Measurements from ENCODE around the gene RALGAPA1. TPM values are rescaled to one million over a fixed set of nuclear protein-coding genes. Genes with fewer than 3 reads are reported as not detected.
"Not testable (repeated sequence)": the region's sequence is repeated elsewhere in the genome, so short reads cannot be mapped to it uniquely, and the experiment has no call there.

RALGAPA1 gene
- total and polyA plus RNA-seq, 4 donors = 64.9 to 189 (median 86.1) TPM

- no peaks in the 10 kb centered on the region for H3K9me3 ChIP-seq (ENCODE audit: control insufficient read depth, insufficient read depth, low read length)
- no peaks in the 10 kb centered on the region for H3K4me1 ChIP-seq (ENCODE audit: control insufficient read depth, insufficient read depth, low read length)
- H3K27me3 ChIP-seq (ENCODE audit: control insufficient read depth, insufficient read depth, low read length) = no peaks in the 10 kb centered on the region
- no peaks in the 10 kb centered on the region for H3K36me3 ChIP-seq (ENCODE audit: control insufficient read depth, insufficient read depth, low read length)
- no peak overlapping the region for H3K27ac ChIP-seq (ENCODE audit: low read depth, low read length)
- H3K4me3 ChIP-seq (ENCODE audit: low read depth, low read length) = peak overlapping the region; percentile 78
- WGBS (ENCODE audit: insufficient coverage) = 77% methylated on average over 3 of the region's 8 CpGs
- DNase-seq (ENCODE audit: low read depth in 4 of 6, low spot score in 6 of 6) = peak in 1 of 6 donors; percentile 45
Measured at GRCh38 chr14:35807131-35807961, 1.7 kb downstream of the RALGAPA1 start.

GRCh38 chr14:35806006-35806907 is 2.8 kb downstream of the RALGAPA1 start:
- DNase-seq (ENCODE audit: low read depth in 4 of 6, low spot score in 6 of 6) = no peak
- no peaks in the 10 kb centered on the region for H3K27me3 ChIP-seq (ENCODE audit: control insufficient read depth, insufficient read depth, low read length)
- H3K27ac ChIP-seq (ENCODE audit: low read depth, low read length) = no peak overlapping the region
- no peaks in the 10 kb centered on the region for H3K4me1 ChIP-seq (ENCODE audit: control insufficient read depth, insufficient read depth, low read length)
- no peak overlapping the region for H3K4me3 ChIP-seq (ENCODE audit: low read depth, low read length)
- H3K36me3 ChIP-seq (ENCODE audit: control insufficient read depth, insufficient read depth, low read length) = no peaks in the 10 kb centered on the region
- WGBS (ENCODE audit: insufficient coverage) = 100% methylated on average over 1 of the region's 2 CpGs
- no peaks in the 10 kb centered on the region for H3K9me3 ChIP-seq (ENCODE audit: control insufficient read depth, insufficient read depth, low read length)

DNA sequence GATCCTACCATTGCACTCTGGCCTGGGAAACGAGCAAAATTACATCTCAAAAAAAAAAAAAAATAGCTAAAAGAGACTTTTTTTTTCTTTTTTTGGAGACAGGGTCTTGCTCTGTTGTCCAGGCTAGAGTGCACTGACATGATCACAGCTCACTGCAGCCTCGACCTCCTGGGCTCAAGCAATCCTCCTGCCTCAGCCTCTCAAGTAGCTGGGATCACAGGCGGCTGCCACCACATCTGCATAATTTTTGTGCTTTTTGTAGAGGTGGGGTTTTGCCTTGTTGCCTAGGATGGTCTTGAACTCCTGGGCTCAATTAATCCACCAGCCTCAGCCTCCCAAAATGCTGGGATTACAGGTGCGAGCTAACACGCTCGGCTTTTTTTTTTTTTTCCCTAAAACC is 11.3 kb downstream of the RALGAPA1 start:
- H3K4me1 ChIP-seq (ENCODE audit: control insufficient read depth, insufficient read depth, low read length) = peaks cover 4% of the 10 kb centered on the region
- 100% methylated on average over 3 of the region's 6 CpGs for WGBS (ENCODE audit: insufficient coverage)
- no peak overlapping the region for H3K27ac ChIP-seq (ENCODE audit: low read depth, low read length)
- H3K36me3 ChIP-seq (ENCODE audit: control insufficient read depth, insufficient read depth, low read length) = no peaks in the 10 kb centered on the region
- H3K9me3 ChIP-seq (ENCODE audit: control insufficient read depth, insufficient read depth, low read length) = no peaks in the 10 kb centered on the region
- no peaks in the 10 kb centered on the region for H3K27me3 ChIP-seq (ENCODE audit: control insufficient read depth, insufficient read depth, low read length)
- no peak overlapping the region for H3K4me3 ChIP-seq (ENCODE audit: low read depth, low read length)
- DNase-seq (ENCODE audit: low read depth in 4 of 6, low spot score in 6 of 6) = no peak

GRCh38 chr14:35789651-35790050 is 19.4 kb downstream of the RALGAPA1 start:
- no peaks in the 10 kb centered on the region for H3K9me3 ChIP-seq (ENCODE audit: control insufficient read depth, insufficient read depth, low read length)
- no peaks in the 10 kb centered on the region for H3K4me1 ChIP-seq (ENCODE audit: control insufficient read depth, insufficient read depth, low read length)
- no CpG with 5 or more reads among the region's 4 CpGs for WGBS (ENCODE audit: insufficient coverage)
- no peaks in the 10 kb centered on the region for H3K36me3 ChIP-seq (ENCODE audit: control insufficient read depth, insufficient read depth, low read length)
- H3K4me3 ChIP-seq (ENCODE audit: low read depth, low read length) = no peak overlapping the region
- DNase-seq (ENCODE audit: low read depth in 4 of 6, low spot score in 6 of 6) = no peak
- H3K27me3 ChIP-seq (ENCODE audit: control insufficient read depth, insufficient read depth, low read length) = no peaks in the 10 kb centered on the region
- no peak overlapping the region for H3K27ac ChIP-seq (ENCODE audit: low read depth, low read length)

DNA sequence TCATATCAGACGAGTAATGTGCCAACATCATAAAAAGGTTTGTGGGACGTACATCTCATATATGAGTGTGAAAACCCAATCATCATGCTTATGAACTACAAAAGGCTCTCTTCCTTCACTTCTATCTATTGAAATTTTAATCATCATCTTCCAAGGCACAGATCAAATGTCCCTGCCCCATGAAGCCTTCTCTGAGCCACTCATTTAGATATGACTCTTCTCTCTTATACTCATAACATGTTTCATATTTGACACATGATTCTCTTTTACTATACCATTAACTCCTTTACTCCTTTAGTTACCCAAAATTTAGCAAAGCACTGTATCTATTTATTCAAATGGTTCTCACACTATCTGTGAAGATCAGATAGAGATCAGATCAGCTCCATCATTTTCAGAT is 22.2 kb downstream of the RALGAPA1 start:
- peaks cover 2% of the 10 kb centered on the region for H3K9me3 ChIP-seq (ENCODE audit: control insufficient read depth, insufficient read depth, low read length)
- WGBS (ENCODE audit: insufficient coverage) = 100% methylated on average over 1 of the region's 2 CpGs
- H3K36me3 ChIP-seq (ENCODE audit: control insufficient read depth, insufficient read depth, low read length) = no peaks in the 10 kb centered on the region
- H3K27ac ChIP-seq (ENCODE audit: low read depth, low read length) = no peak overlapping the region
- H3K4me1 ChIP-seq (ENCODE audit: control insufficient read depth, insufficient read depth, low read length) = no peaks in the 10 kb centered on the region
- no peak overlapping the region for H3K4me3 ChIP-seq (ENCODE audit: low read depth, low read length)
- H3K27me3 ChIP-seq (ENCODE audit: control insufficient read depth, insufficient read depth, low read length) = no peaks in the 10 kb centered on the region
- no peak for DNase-seq (ENCODE audit: low read depth in 4 of 6, low spot score in 6 of 6)

- Histone ChIP-seq H3K27ac (ENCODE audit: low read depth, low read length) (no peak overlapping the region), H3K4me1 (ENCODE audit: control insufficient read depth, insufficient read depth, low read length) (no peaks in the 10 kb centered on the region), H3K9me3 (ENCODE audit: control insufficient read depth, insufficient read depth, low read length) (peaks cover 3% of the 10 kb centered on the region), H3K36me3 (ENCODE audit: control insufficient read depth, insufficient read depth, low read length) (no peaks in the 10 kb centered on the region), H3K4me3 (ENCODE audit: low read depth, low read length) (no peak overlapping the region), H3K27me3 (ENCODE audit: control insufficient read depth, insufficient read depth, low read length) (no peaks in the 10 kb centered on the region)
- WGBS (ENCODE audit: insufficient coverage) = no CpG with 5 or more reads among the region's 1 CpG
- DNase-seq (ENCODE audit: low read depth in 4 of 6, low spot score in 6 of 6) = no peak
Measured at GRCh38 chr14:35783699-35784098, 25.4 kb downstream of the RALGAPA1 start.

DNA sequence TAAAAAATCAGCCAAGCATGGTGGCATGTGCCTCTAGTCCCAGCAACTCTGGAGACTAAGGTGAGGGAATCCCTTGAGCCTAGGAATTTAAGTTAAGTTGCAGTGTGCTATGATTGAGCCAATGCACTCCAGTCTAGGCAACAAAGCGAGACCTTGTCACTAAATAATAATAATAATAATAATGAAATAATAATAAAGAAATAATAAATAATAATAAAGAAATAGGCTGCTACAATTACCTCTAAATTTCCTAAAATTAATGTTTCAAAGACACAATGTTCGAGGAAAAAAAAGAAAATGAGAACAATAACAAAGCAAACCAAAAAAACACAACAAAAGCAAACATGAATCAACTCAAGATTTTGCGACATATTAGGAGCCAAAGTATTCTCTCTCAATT is 29.7 kb downstream of the RALGAPA1 start:
- no peaks in the 10 kb centered on the region for H3K27me3 ChIP-seq (ENCODE audit: control insufficient read depth, insufficient read depth, low read length)
- no peaks in the 10 kb centered on the region for H3K4me1 ChIP-seq (ENCODE audit: control insufficient read depth, insufficient read depth, low read length)
- WGBS (ENCODE audit: insufficient coverage) = no CpG with 5 or more reads among the region's 3 CpGs
- H3K4me3 ChIP-seq (ENCODE audit: low read depth, low read length) = no peak overlapping the region
- peaks cover 3% of the 10 kb centered on the region for H3K9me3 ChIP-seq (ENCODE audit: control insufficient read depth, insufficient read depth, low read length)
- no peak for DNase-seq (ENCODE audit: low read depth in 4 of 6, low spot score in 6 of 6)
- H3K27ac ChIP-seq (ENCODE audit: low read depth, low read length) = no peak overlapping the region
- H3K36me3 ChIP-seq (ENCODE audit: control insufficient read depth, insufficient read depth, low read length) = no peaks in the 10 kb centered on the region

DNA sequence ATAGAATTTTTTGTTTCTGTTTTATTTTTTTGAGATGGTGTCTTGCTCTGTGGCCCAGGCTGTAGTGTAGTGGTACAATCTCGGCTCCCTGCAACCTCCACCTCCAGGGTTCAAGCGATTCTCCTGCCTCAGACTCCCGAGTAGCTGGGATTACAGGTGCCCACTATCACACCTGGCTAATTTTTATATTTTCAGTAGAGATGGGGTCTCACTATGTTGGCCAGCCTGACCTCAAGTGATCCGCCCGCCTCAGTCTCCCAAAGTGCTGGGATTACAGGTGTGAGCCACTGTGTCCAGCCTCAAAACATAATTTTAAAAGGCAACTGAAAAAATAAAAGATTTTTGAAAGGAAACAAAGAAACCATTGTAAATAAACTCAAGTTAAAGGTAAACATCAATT is 31.5 kb downstream of the RALGAPA1 start:
- not testable (repeated sequence) for DNase-seq (ENCODE audit: low read depth in 4 of 6, low spot score in 6 of 6)
- no CpG with 5 or more reads among the region's 5 CpGs for WGBS (ENCODE audit: insufficient coverage)

DNA sequence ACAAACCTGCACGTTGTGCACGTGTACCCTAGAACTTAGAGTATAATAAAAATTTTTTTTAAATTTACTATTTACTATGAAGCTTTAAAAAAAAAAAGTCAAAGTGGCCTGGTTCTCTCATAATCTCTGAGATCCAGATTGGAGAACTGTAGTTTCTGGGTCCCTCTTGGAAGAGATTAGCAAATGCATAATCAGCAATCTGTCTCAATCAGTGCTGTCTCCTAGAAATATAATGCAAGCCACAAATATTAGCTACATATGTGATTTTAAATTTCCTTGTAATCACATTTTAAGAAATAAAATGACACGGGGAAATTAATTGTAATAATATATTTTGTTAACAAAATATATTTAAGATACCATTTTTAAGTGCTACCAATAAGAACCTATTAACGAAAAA is 32.3 kb downstream of the RALGAPA1 start:
- no peaks in the 10 kb centered on the region for H3K4me1 ChIP-seq (ENCODE audit: control insufficient read depth, insufficient read depth, low read length)
- H3K4me3 ChIP-seq (ENCODE audit: low read depth, low read length) = no peak overlapping the region
- no peaks in the 10 kb centered on the region for H3K27me3 ChIP-seq (ENCODE audit: control insufficient read depth, insufficient read depth, low read length)
- H3K36me3 ChIP-seq (ENCODE audit: control insufficient read depth, insufficient read depth, low read length) = no peaks in the 10 kb centered on the region
- no peaks in the 10 kb centered on the region for H3K9me3 ChIP-seq (ENCODE audit: control insufficient read depth, insufficient read depth, low read length)
- no peak for DNase-seq (ENCODE audit: low read depth in 4 of 6, low spot score in 6 of 6)
- no peak overlapping the region for H3K27ac ChIP-seq (ENCODE audit: low read depth, low read length)
- WGBS (ENCODE audit: insufficient coverage) = no CpG with 5 or more reads among the region's 4 CpGs

More for the DNA sequence above, 31.5 kb downstream of the RALGAPA1 start:
- not testable (repeated sequence) for H3K4me3 ChIP-seq (ENCODE audit: low read depth, low read length); H3K9me3 ChIP-seq (ENCODE audit: control insufficient read depth, insufficient read depth, low read length); H3K4me1 ChIP-seq (ENCODE audit: control insufficient read depth, insufficient read depth, low read length); H3K27ac ChIP-seq (ENCODE audit: low read depth, low read length); H3K36me3 ChIP-seq (ENCODE audit: control insufficient read depth, insufficient read depth, low read length); H3K27me3 ChIP-seq (ENCODE audit: control insufficient read depth, insufficient read depth, low read length)
